SK-N-SH treated with all-trans-retinoic acid at 6 μM for 48 hours (cell line): ENCODE data around the gene PBX4.

Experiments
- ATAC-seq: fragments of 200-7000 bp; cut with Tn5 transposase; 3 replicates; pipeline ENCODE4 v1.9.1; 2020; ENCODE audit warnings: mild to moderate bottlenecking, moderate library complexity
- ARNTL ChIP-seq: fragments of 450-650 bp; formaldehyde crosslinking; IDR thresholded peaks from 2 replicates; pipeline ENCODE4 v1.5.0; 2020; ENCODE audit warnings: low read depth, mild to moderate bottlenecking, moderate library complexity, borderline replicate concordance
- CSDC2 ChIP-seq: fragments of 250-450 bp; sonication (Bioruptor Pico); IDR thresholded peaks from 2 replicates; pipeline ENCODE4 v1.5.0; 2020; ENCODE audit warnings: mild to moderate bottlenecking, moderate library complexity
- GLIS3 ChIP-seq: fragments of 250-450 bp; sonication (Bioruptor Pico); IDR thresholded peaks from 2 replicates; pipeline ENCODE4 v1.5.0; 2020; ENCODE audit warnings: mild to moderate bottlenecking, moderate library complexity
- ISL1 ChIP-seq: fragments of 250-450 bp; sonication (Bioruptor Pico); IDR thresholded peaks from 2 replicates; pipeline ENCODE4 v2.1.2; 2022; ENCODE audit warnings: mild to moderate bottlenecking, moderate library complexity
- OSR1 ChIP-seq: fragments of 250-450 bp; sonication (Bioruptor Pico); IDR thresholded peaks from 2 replicates; pipeline ENCODE4 v1.8.0; 2022; ENCODE audit warnings: moderate library complexity, mild to moderate bottlenecking, inconsistent platforms
- PATZ1 ChIP-seq: fragments of 250-450 bp; sonication (Bioruptor Pico); IDR thresholded peaks from 2 replicates; pipeline ENCODE4 v1.8.0; 2020; ENCODE audit warnings: mild to moderate bottlenecking, moderate library complexity, borderline replicate concordance
- PPARA ChIP-seq: fragments of 250-450 bp; sonication (Bioruptor Pico); IDR thresholded peaks from 2 replicates; pipeline ENCODE4 v1.5.0; 2020; ENCODE audit warnings: mild to moderate bottlenecking, borderline replicate concordance
- SNAI2 ChIP-seq: fragments of 250-450 bp; sonication (Bioruptor Pico); IDR thresholded peaks from 2 replicates; pipeline ENCODE4 v1.5.0; 2020; ENCODE audit warnings: mild to moderate bottlenecking, moderate library complexity
- TCF4 ChIP-seq: fragments of 250-450 bp; sonication (Bioruptor Pico); IDR thresholded peaks from 2 replicates; pipeline ENCODE4 v1.8.0; 2021; ENCODE audit warnings: mild to moderate bottlenecking, moderate library complexity, borderline replicate concordance
- TOX ChIP-seq: fragments of 250-450 bp; sonication (Bioruptor Pico); IDR thresholded peaks from 2 replicates; pipeline ENCODE4 v1.8.0; 2021; ENCODE audit warnings: mild to moderate bottlenecking, moderate library complexity, borderline replicate concordance
- ZC3H10 ChIP-seq: fragments of 250-450 bp; sonication (Bioruptor Pico); IDR thresholded peaks from 2 replicates; pipeline ENCODE4 v1.5.1; 2021; ENCODE audit warnings: mild to moderate bottlenecking, moderate library complexity
- ZFP3 ChIP-seq: fragments of 250-450 bp; sonication (Bioruptor Pico); IDR thresholded peaks from 2 replicates; pipeline ENCODE4 v1.5.0; 2020; ENCODE audit warnings: mild to moderate bottlenecking, moderate library complexity
- ZFP30 ChIP-seq: fragments of 450-650 bp; formaldehyde crosslinking; IDR thresholded peaks from 2 replicates; pipeline ENCODE4 v1.5.0; 2022; ENCODE audit warnings: mild to moderate bottlenecking, moderate library complexity
- ZNF70 ChIP-seq: fragments of 450-650 bp; formaldehyde crosslinking; IDR thresholded peaks from 2 replicates; pipeline ENCODE4 v1.5.0; 2020; ENCODE audit warnings: mild to moderate bottlenecking, moderate library complexity
- ZNF8 ChIP-seq: fragments of 450-650 bp; formaldehyde crosslinking; IDR thresholded peaks from 2 replicates; pipeline ENCODE4 v1.5.0; 2020; ENCODE audit warnings: mild to moderate bottlenecking, moderate library complexity
- TF ChIP-seq, protein P1 (sequence below): fragments of 250-450 bp; sonication (Bioruptor Pico); IDR thresholded peaks from 2 replicates; pipeline ENCODE4 v1.5.1; 2020; ENCODE audit warnings: low read depth, mild to moderate bottlenecking, moderate library complexity
- TF ChIP-seq, protein P2 (sequence below): fragments of 250-450 bp; sonication (Bioruptor Pico); IDR thresholded peaks from 2 replicates; pipeline ENCODE4 v1.8.0; 2021; ENCODE audit warnings: low read depth, mild to moderate bottlenecking, moderate library complexity, borderline replicate concordance
- TF ChIP-seq, protein P3 (sequence below): fragments of 250-450 bp; sonication (Bioruptor Pico); IDR thresholded peaks from 2 replicates; pipeline ENCODE4 v1.5.0; 2020; ENCODE audit warnings: mild to moderate bottlenecking, moderate library complexity

The PBX4 gene

GRCh38 chr19:19520989-19521388 lies 97.5 kb downstream of the PBX4 start:
- ATAC-seq: no peak
- TF ChIP-seq ZNF8 (CRISPR knock-in tag): no peak
- TF ChIP-seq TOX: no peak
- TF ChIP-seq ZC3H10: no peak
- no peak for TF ChIP-seq OSR1 (CRISPR knock-in tag)
- TF ChIP-seq, protein P1, sequence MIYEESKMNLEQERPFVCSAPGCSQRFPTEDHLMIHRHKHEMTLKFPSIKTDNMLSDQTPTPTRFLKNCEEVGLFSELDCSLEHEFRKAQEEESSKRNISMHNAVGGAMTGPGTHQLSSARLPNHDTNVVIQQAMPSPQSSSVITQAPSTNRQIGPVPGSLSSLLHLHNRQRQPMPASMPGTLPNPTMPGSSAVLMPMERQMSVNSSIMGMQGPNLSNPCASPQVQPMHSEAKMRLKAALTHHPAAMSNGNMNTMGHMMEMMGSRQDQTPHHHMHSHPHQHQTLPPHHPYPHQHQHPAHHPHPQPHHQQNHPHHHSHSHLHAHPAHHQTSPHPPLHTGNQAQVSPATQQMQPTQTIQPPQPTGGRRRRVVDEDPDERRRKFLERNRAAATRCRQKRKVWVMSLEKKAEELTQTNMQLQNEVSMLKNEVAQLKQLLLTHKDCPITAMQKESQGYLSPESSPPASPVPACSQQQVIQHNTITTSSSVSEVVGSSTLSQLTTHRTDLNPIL (CRISPR knock-in tag): no peak
- no peak for TF ChIP-seq TCF4 (CRISPR knock-in tag)
- TF ChIP-seq SNAI2: no peak
- TF ChIP-seq, protein P2, sequence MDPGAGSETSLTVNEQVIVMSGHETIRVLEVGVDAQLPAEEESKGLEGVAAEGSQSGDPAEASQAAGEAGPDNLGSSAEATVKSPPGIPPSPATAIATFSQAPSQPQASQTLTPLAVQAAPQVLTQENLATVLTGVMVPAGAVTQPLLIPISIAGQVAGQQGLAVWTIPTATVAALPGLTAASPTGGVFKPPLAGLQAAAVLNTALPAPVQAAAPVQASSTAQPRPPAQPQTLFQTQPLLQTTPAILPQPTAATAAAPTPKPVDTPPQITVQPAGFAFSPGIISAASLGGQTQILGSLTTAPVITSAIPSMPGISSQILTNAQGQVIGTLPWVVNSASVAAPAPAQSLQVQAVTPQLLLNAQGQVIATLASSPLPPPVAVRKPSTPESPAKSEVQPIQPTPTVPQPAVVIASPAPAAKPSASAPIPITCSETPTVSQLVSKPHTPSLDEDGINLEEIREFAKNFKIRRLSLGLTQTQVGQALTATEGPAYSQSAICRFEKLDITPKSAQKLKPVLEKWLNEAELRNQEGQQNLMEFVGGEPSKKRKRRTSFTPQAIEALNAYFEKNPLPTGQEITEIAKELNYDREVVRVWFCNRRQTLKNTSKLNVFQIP (CRISPR knock-in tag): no peak
- no peak for TF ChIP-seq ARNTL (CRISPR knock-in tag)
- TF ChIP-seq ISL1 (CRISPR knock-in tag): no peak
- TF ChIP-seq PATZ1 (CRISPR knock-in tag): no peak
- no peak for TF ChIP-seq ZFP30 (CRISPR knock-in tag)
- no peak for TF ChIP-seq ZFP3 (CRISPR knock-in tag)
- TF ChIP-seq GLIS3 (CRISPR knock-in tag): no peak

DNA sequence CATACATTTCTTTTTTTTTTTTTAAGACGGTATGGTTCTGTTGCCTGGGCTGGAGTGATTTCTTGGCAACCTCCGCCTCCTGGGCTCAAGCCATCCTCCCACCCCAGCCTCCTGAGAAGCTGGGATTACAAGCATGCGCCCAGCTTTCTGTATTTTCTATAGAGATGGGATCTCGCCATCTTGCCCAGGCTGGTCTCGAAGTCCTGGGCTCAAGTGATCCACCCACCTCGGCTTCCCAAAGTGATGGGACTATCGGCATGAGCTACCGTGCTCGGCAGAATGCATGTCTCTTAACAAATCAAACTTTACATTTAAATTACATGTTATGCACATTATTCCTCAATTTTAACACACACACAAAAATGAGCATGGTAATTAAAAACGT lies 101.3 kb downstream of the PBX4 start:
- TF ChIP-seq, protein P1 (CRISPR knock-in tag): no peak
- TF ChIP-seq, protein P3, sequence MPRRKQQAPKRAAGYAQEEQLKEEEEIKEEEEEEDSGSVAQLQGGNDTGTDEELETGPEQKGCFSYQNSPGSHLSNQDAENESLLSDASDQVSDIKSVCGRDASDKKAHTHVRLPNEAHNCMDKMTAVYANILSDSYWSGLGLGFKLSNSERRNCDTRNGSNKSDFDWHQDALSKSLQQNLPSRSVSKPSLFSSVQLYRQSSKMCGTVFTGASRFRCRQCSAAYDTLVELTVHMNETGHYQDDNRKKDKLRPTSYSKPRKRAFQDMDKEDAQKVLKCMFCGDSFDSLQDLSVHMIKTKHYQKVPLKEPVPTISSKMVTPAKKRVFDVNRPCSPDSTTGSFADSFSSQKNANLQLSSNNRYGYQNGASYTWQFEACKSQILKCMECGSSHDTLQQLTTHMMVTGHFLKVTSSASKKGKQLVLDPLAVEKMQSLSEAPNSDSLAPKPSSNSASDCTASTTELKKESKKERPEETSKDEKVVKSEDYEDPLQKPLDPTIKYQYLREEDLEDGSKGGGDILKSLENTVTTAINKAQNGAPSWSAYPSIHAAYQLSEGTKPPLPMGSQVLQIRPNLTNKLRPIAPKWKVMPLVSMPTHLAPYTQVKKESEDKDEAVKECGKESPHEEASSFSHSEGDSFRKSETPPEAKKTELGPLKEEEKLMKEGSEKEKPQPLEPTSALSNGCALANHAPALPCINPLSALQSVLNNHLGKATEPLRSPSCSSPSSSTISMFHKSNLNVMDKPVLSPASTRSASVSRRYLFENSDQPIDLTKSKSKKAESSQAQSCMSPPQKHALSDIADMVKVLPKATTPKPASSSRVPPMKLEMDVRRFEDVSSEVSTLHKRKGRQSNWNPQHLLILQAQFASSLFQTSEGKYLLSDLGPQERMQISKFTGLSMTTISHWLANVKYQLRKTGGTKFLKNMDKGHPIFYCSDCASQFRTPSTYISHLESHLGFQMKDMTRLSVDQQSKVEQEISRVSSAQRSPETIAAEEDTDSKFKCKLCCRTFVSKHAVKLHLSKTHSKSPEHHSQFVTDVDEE (CRISPR knock-in tag): no peak
- TF ChIP-seq ZNF70 (CRISPR knock-in tag): no peak
- TF ChIP-seq TOX: no peak
- no peak for TF ChIP-seq CSDC2 (CRISPR knock-in tag)
- TF ChIP-seq, protein P2 (CRISPR knock-in tag): no peak
- ATAC-seq: no peak

DNA sequence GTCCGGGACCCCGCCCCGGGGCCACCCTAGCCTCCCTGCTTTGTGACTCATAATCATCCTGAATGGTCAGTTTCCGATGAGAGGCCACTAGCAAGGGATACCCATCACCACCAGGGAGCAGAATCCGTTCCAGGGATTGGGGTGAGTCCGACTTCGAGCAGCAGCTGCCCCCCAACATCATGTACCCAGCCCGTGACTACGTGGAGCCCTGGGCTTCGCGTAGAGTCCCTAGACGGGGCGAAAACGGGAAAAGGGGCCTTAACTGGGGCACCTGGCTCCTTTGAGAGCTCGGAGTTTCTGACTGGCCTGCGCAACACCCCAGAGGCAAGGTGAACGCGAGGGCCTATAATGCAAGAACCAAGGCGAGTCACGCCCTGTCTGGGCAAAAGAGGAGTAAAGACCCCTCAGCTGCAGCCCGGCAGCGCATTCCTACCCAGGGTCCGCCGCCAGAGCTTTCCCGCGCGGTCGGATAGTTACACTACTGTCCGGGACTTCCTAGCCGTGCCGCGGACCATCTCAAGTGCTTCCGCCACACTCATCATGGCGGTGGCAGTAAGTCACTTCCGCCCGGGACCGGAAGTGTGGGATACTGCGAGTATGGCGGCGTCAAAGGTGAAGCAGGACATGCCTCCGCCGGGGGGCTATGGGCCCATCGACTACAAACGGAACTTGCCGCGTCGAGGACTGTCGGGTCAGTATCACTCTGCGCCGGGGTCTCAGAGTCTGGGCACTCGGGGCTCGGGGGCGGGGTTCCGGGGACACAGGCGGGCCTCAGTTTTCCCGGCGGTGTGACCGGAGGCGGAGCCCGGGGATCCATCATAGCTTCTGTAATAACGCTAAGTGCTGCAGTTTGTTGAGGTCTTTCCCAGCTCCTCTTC lies 102.6 kb downstream of the PBX4 start, which contains the start of gene NDUFA13:
Gene NDUFA13, plus strand, starts transcription at position 584 of the 878 bp plus-strand sequence. Its CDS starts 14 bp downstream, at position 598.
- TF ChIP-seq ISL1 (CRISPR knock-in tag) (no peak), ZFP3 (CRISPR knock-in tag) (0 out of 2 replicates have a peak, but pooled peaks have one; percentile 10), GLIS3 (CRISPR knock-in tag) (no peak), PPARA (CRISPR knock-in tag) (no peak)
- TF ChIP-seq, all 23 proteins: peak for 1
- ATAC-seq: peak; percentile 94
